ENCODE measurements around the gene NPIPB8. TPM values are rescaled to one million over a fixed set of nuclear protein-coding genes. Genes with fewer than 3 reads are reported as not detected.
A peak's percentile ranks its signal among the peaks of the same experiment; 100 is the strongest.
"Not testable (repeated sequence)": the region's sequence is repeated elsewhere in the genome, so short reads cannot be mapped to it uniquely, and the experiment has no call there.

The NPIPB8 gene
- total RNA-seq, 1 experiment from 2014 or later, result 4.1 TPM

DNA sequence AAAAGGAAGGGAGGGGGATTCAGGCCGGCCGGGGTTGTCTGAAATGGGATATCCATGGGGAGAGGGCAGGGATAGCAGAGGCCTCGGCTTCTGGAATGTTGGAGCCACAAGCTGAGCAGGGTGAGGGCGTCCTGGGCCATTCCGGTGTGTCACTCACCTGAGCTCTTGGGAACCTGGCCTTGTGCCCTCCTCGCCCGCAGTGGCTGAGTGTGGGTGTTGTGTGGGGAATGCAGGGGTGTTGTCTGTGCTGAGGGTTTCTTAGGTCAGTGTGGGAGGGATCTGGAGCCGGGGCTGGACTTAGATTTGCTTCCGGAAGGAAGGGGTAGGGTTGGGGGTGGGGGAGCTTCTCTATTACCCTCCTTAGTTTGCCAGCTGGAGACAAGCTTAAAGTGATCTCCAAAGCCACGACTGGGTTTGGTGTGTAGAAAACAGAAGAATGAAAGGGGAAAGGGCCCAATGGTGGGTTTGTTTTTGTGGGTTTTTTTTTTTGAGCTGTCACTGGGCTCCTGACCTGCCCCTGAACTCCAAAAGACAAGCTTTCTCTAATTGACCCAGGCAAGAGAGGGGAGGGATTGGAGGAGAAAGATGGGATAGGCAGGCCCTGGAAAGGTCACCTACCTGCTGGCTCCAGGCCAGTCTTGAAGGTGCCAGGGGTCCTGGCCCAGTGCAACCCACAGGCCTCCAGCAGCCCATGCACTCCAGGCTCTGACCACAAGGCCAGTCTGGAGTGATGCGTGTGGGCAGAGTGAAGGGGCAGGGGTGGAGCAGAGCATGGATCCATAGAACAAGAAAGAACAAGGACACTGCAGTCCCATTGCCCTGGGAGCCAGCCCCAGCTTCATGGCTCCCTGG is 40.8 kb upstream of the NPIPB8 start, which contains the start of gene SULT1A2:
SULT1A2 (minus strand) TSS at position 211 of the 852 bp plus-strand sequence. CDS start 1,120 bp downstream, outside the sequence.
- Histone ChIP-seq H3K9me3 (ENCODE audit: insufficient read depth, low read depth) (no peaks in the 10 kb centered on the region), H3K79me2 (ENCODE audit: low read depth) (peaks cover 27% of the 10 kb centered on the region), H3K4me3 (peak within 1 kb of the TSS; percentile 67), H3K36me3 (ENCODE audit: low read depth) (0 out of 2 replicates have a peak, but pooled peaks cover 11% of the 10 kb centered on the region), H3K4me1 (replicated peaks; ENCODE audit: insufficient read depth) (peaks cover 34% of the 10 kb centered on the region), H2AFZ (no peak within 1 kb of the TSS), H3K4me2 (peak within 1 kb of the TSS; percentile 99), H3K27ac (peak within 1 kb of the TSS; percentile 94), H4K20me1 (ENCODE audit: insufficient read depth) (no peaks in the 10 kb centered on the region), H3K27me3 (ENCODE audit: insufficient read depth, low read depth) (no peaks in the 10 kb centered on the region), H3F3A (ENCODE audit: insufficient read depth, low read depth) (peaks cover 23% of the 10 kb centered on the region), H3K9me2 (ENCODE audit: insufficient read depth) (no peaks in the 10 kb centered on the region)
- CTCF ChIA-PET, result interaction anchor here (0.5 to 2.3 kb wide), 8 partner anchors 11 to 107 kb away, joined by 3 to 21 read pairs (median 4); partner anchors contain the start of gene SULT1A1
- intact Hi-C loops (cut with micrococcal nuclease; ENCODE audit: unreplicated experiment), result loop anchor here (5.0 kb wide), 1 partner anchor 45 kb away; the partner anchor contains the start of gene SGF29
- POLR2A ChIA-PET (ENCODE audit: unreplicated experiment), result interaction anchor here (0.5 to 2.3 kb wide), 12 partner anchors 11 to 1281 kb away, joined by 3 to 59 read pairs (median 6); partner anchors contain the start of genes NFATC2IP, SBK1 and SULT1A1
- DNase-seq, result peak; percentile 97 to 99
- BruUV-seq (replicated peaks), result TSS peak; percentile 52
- TF ChIP-seq EZH2 (IDR thresholded peaks at IDR 0.05; ENCODE audit: low read depth), result no peak
- TF ChIP-seq, protein P1, sequence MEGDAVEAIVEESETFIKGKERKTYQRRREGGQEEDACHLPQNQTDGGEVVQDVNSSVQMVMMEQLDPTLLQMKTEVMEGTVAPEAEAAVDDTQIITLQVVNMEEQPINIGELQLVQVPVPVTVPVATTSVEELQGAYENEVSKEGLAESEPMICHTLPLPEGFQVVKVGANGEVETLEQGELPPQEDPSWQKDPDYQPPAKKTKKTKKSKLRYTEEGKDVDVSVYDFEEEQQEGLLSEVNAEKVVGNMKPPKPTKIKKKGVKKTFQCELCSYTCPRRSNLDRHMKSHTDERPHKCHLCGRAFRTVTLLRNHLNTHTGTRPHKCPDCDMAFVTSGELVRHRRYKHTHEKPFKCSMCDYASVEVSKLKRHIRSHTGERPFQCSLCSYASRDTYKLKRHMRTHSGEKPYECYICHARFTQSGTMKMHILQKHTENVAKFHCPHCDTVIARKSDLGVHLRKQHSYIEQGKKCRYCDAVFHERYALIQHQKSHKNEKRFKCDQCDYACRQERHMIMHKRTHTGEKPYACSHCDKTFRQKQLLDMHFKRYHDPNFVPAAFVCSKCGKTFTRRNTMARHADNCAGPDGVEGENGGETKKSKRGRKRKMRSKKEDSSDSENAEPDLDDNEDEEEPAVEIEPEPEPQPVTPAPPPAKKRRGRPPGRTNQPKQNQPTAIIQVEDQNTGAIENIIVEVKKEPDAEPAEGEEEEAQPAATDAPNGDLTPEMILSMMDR (conservative IDR thresholded peaks at IDR 0.05), result no peak; the same call in 1 of the 2 replicates

DNA sequence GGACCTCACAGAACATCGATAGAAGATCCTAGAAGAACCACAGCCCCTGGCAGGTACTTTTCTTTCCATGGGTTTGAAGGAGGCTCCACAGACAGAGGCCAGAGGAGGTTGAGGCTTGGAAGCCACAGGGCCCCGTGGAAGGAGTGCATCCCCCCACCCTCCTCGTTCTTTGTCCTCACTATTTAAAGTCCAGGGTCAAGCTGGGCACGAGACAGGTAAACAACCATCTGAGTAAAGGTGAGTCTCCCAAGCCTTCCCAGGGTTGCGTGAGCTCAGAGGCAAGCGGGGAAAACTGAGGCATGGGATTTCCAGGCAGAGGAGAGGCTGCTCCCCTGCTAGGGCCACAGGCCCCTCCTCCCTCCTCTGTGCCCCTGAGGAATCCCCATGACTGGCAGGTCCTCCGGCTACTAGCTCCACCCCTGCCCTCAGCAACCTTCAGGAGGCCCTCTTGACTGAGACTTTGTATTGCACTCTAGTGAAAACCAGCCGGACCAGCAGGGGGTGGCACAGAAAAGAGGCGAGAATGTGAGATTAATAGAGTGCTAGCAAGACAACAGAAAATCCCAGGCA is 40.1 kb upstream of the NPIPB8 start:
- H3K27ac ChIP-seq, result peak overlapping the region; percentile 94
- ChIA-PET POLR2A (ENCODE audit: unreplicated experiment) (interaction anchor here (0.5 to 2.3 kb wide), 2 partner anchors 12 to 514 kb away, joined by 5 to 59 read pairs; partner anchors contain the start of gene SULT1A1), CTCF (interaction anchor here (0.5 to 2.3 kb wide), 7 partner anchors 12 to 107 kb away, joined by 3 to 21 read pairs (median 4); partner anchors contain the start of gene SULT1A1)
- peaks cover 23% of the 10 kb centered on the region for H3F3A ChIP-seq (ENCODE audit: insufficient read depth, low read depth)
- peak overlapping the region; percentile 36; the same call in 1 of the 2 replicates for H3K4me3 ChIP-seq
- H2AFZ ChIP-seq, result no peak overlapping the region
- peak overlapping the region; percentile 99 for H3K4me2 ChIP-seq
- BruUV-seq (replicated peaks), result no TSS peak
- peak; percentile 68 to 70 for DNase-seq
- no peaks in the 10 kb centered on the region for H3K9me3 ChIP-seq (ENCODE audit: insufficient read depth, low read depth)
- H4K20me1 ChIP-seq (ENCODE audit: insufficient read depth), result no peaks in the 10 kb centered on the region
- TF ChIP-seq, protein P1 (conservative IDR thresholded peaks at IDR 0.05), result peak; percentile 34; the same call in 1 of the 2 replicates
- TF ChIP-seq EZH2 (IDR thresholded peaks at IDR 0.05; ENCODE audit: low read depth), result no peak
- peaks cover 27% of the 10 kb centered on the region for H3K79me2 ChIP-seq (ENCODE audit: low read depth)
- H3K36me3 ChIP-seq (ENCODE audit: low read depth), result 0 out of 2 replicates have a peak, but pooled peaks cover 4% of the 10 kb centered on the region
- no peaks in the 10 kb centered on the region for H3K27me3 ChIP-seq (ENCODE audit: insufficient read depth, low read depth)
- intact Hi-C loops (cut with micrococcal nuclease; ENCODE audit: unreplicated experiment), result loop anchor here (5.0 kb wide), 1 partner anchor 45 kb away; the partner anchor contains the start of gene SGF29
- no peaks in the 10 kb centered on the region for H3K9me2 ChIP-seq (ENCODE audit: insufficient read depth)
- peaks cover 34% of the 10 kb centered on the region for H3K4me1 ChIP-seq (replicated peaks; ENCODE audit: insufficient read depth)

DNA sequence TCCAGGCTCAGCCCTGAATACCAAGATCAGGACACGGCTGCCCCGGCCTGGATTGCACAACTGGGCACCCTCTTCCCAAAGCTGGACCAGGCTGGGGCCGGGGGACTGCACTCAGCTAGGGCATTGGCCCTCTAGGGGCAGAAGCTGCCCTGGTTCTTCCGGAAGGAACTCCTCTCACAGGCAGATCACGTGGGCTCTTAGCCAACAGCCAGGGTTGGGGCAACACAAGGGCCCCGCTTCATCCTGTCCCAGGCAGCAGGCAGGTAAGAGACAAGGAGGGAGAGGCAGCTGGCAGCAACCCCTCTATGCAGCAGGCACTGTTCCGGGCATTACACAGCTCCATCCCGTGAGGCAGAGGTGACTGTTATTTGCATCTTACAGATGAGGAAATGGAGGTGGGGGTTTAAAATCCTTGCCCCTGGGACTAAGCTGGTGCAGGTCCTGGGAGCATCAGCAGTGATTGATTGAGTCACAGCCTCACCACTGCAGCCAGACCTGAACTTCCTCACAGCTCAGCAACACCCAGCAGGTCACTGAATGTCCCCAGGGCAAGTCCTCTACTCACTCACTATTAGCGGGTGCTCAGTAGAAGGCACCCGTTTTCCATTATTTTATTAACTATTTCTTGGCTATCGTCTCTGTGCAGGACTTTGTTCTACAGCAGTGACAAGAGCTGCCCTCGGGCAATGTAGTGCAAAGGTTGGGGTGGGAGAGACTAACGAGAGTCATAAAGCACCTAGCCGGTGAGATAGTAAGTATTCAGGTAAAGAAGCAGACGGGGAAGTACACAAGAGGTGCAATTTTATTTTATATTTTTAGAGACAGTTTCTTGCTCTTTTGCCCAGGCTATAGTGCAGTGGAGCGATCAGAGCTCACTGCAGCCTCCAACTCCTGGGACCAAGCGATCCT is 38.2 kb upstream of the NPIPB8 start:
- H4K20me1 ChIP-seq (ENCODE audit: insufficient read depth); H3K4me3 ChIP-seq; H3K36me3 ChIP-seq (ENCODE audit: low read depth); H3K9me2 ChIP-seq (ENCODE audit: insufficient read depth); H3K9me3 ChIP-seq (ENCODE audit: insufficient read depth, low read depth); BruUV-seq (replicated peaks); H3K27me3 ChIP-seq (ENCODE audit: insufficient read depth, low read depth); DNase-seq; H3K4me2 ChIP-seq; CTCF ChIA-PET; H2AFZ ChIP-seq; POLR2A ChIA-PET (ENCODE audit: unreplicated experiment); H3K27ac ChIP-seq: not testable (repeated sequence)
- H3F3A ChIP-seq (ENCODE audit: insufficient read depth, low read depth), result peaks cover 24% of the 10 kb centered on the region
- H3K79me2 ChIP-seq (ENCODE audit: low read depth), result peaks cover 17% of the 10 kb centered on the region
- peaks cover 34% of the 10 kb centered on the region for H3K4me1 ChIP-seq (replicated peaks; ENCODE audit: insufficient read depth)
- intact Hi-C loops (cut with micrococcal nuclease; ENCODE audit: unreplicated experiment), result loop anchor here (5.0 kb wide), 1 partner anchor 47 kb away; the partner anchor contains the start of gene SGF29

DNA sequence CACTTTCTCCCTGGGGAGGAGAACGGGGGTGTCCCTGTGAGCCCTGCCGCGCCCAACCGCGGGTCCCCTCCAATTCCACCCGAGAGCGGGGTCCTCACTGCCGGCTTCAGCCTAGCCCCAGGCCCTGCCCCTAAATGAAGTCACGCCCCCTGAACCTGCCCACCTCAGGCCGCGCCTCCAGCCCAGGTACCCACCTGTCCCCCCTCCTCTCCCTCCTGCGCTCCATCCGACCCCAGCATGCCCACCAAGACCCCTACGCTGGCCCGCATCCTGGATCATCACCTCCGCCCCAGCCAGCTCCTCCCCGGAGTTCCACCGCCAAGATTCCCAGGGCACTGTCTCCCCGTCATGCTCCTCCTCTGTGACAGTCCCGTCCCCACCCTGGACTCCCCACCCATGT is 36.9 kb upstream of the NPIPB8 start:
- H3K4me3 ChIP-seq; H4K20me1 ChIP-seq (ENCODE audit: insufficient read depth); H3K4me2 ChIP-seq; H3K27me3 ChIP-seq (ENCODE audit: insufficient read depth, low read depth); H3K9me2 ChIP-seq (ENCODE audit: insufficient read depth); H3K79me2 ChIP-seq (ENCODE audit: low read depth); H3K9me3 ChIP-seq (ENCODE audit: insufficient read depth, low read depth); H3K36me3 ChIP-seq (ENCODE audit: low read depth); POLR2A ChIA-PET (ENCODE audit: unreplicated experiment); H3K27ac ChIP-seq; BruUV-seq (replicated peaks); intact Hi-C loops (cut with micrococcal nuclease; ENCODE audit: unreplicated experiment); H2AFZ ChIP-seq; CTCF ChIA-PET; DNase-seq: not testable (repeated sequence)
- Histone ChIP-seq H3K4me1 (replicated peaks; ENCODE audit: insufficient read depth) (peaks cover 22% of the 10 kb centered on the region), H3F3A (ENCODE audit: insufficient read depth, low read depth) (peaks cover 32% of the 10 kb centered on the region)

DNA sequence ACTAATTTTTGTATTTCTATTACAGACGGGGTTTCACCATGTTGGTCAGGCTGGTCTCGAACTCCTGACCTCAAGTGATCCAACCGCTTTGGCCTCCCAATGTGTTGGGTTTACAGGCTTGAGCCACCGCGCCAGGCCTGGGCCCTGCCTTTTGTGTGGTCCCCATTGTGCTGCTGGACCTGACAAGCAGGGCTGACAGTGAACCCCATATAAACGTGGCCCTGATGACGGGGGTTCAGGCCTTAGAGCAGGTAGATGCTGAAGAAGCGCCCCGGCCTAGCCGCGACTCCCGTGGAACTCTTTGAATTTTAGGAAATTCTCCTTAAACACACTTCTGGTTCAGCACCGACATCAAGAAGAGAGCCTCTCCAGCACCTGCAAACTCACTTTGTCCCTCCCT is 36.3 kb upstream of the NPIPB8 start:
- H3K27me3 ChIP-seq (ENCODE audit: insufficient read depth, low read depth); CTCF ChIA-PET; BruUV-seq (replicated peaks); intact Hi-C loops (cut with micrococcal nuclease; ENCODE audit: unreplicated experiment); H3K79me2 ChIP-seq (ENCODE audit: low read depth); H3K4me2 ChIP-seq; DNase-seq; H4K20me1 ChIP-seq (ENCODE audit: insufficient read depth); H3K9me3 ChIP-seq (ENCODE audit: insufficient read depth, low read depth); H3K36me3 ChIP-seq (ENCODE audit: low read depth); H2AFZ ChIP-seq; H3K4me3 ChIP-seq; H3K27ac ChIP-seq; POLR2A ChIA-PET (ENCODE audit: unreplicated experiment); H3K9me2 ChIP-seq (ENCODE audit: insufficient read depth): not testable (repeated sequence)
- H3K4me1 ChIP-seq (replicated peaks; ENCODE audit: insufficient read depth), result peaks cover 16% of the 10 kb centered on the region
- peaks cover 26% of the 10 kb centered on the region for H3F3A ChIP-seq (ENCODE audit: insufficient read depth, low read depth)

Measured in PC-9 (cell line).